Tibial artery (tissue), 4 donors: ENCODE measurements around the gene MAP3K20.

Experiments
- DNase-seq, 2 donors: peaks; one replicate each; pipeline ENCODE4 v3.0.0-alpha.2; 2019
- H3K27ac ChIP-seq, 2 donors: fragments of 200-600 bp; sonication (generic) in 1 of 2; 1 replicate in 1 of 2; 2 replicates in 1 of 2; pipeline ENCODE4 v1.5.1; 2018 to 2019; ENCODE audit warnings: mild to moderate bottlenecking in 1 of 2
- H3K27me3 ChIP-seq, 2 donors: fragments of 200-600 bp; sonication (generic) in 1 of 2; one replicate each; pipeline versions ENCODE4 v1.5.1 to v1.6.0; 2016 to 2019
- H3K36me3 ChIP-seq, 3 donors: fragments of 200-600 bp; sonication (generic) in 2 of 3; one replicate each; pipeline ENCODE4 v1.5.1; 2016 to 2019; ENCODE audit warnings: mild to moderate bottlenecking in 2 of 3
- H3K4me1 ChIP-seq, 4 donors: fragments of 200-600 bp; sonication (generic) in 2 of 4; 1 replicate in 3 of 4; 2 replicates in 1 of 4; pipeline ENCODE4 v1.5.1; 2016 to 2019
- H3K4me3 ChIP-seq, 2 donors: fragments of 200-600 bp; sonication (generic) in 1 of 2; 1 replicate in 1 of 2; 2 replicates in 1 of 2; pipeline ENCODE4 v1.5.1; 2018 to 2019; ENCODE audit warnings: mild to moderate bottlenecking in 2 of 2
- H3K9me3 ChIP-seq, 3 donors: fragments of 200-600 bp; sonication (generic) in 1 of 3; one replicate each; pipeline ENCODE4 v1.5.1; 2016 to 2019
- CTCF ChIP-seq, 2 experiments: fragments of 200-600 bp in 1 of 2; fragments of 450-650 bp in 1 of 2; IDR thresholded peaks; one replicate each; pipeline ENCODE4 v1.5.1; 2017 to 2019; ENCODE audit warnings: antibody characterized with exemption in 2 of 2, mild to moderate bottlenecking in 1 of 2, moderate library complexity in 1 of 2
- intact Hi-C: fragments of 100-400 bp; cut with DNase I; formaldehyde crosslinking; loops from one replicate; pipeline ENCODE4 v1.15.0; 2023; ENCODE audit warnings: low total_unique reads

Gene MAP3K20

GRCh38 chr2:173185437-173185836 is 109.8 kb downstream of the MAP3K20 start:
- no peaks in the 10 kb centered on the region for H3K27me3 ChIP-seq
- no peak for TF ChIP-seq CTCF (IDR thresholded peaks at IDR 0.05)
- intact Hi-C loops: no loop called here
- H3K36me3 ChIP-seq: no peaks in the 10 kb centered on the region
- peak overlapping the region; percentile 80 to 85 for H3K27ac ChIP-seq
- peaks cover 0 to 72% (median 35%) of the 10 kb centered on the region in 4 donors for H3K4me1 ChIP-seq
- H3K4me3 ChIP-seq: no peak overlapping the region
- H3K9me3 ChIP-seq: no peaks in the 10 kb centered on the region
- DNase-seq: no peak

GRCh38 chr2:173187941-173188788 is 112.5 kb downstream of the MAP3K20 start:
- Histone ChIP-seq H3K4me1 (peaks cover 0 to 85% (median 46%) of the 10 kb centered on the region in 4 donors), H3K4me3 (no peak overlapping the region), H3K27ac (peak overlapping the region; percentile 80 to 85), H3K36me3 (no peaks in the 10 kb centered on the region), H3K27me3 (no peaks in the 10 kb centered on the region), H3K9me3 (no peaks in the 10 kb centered on the region)
- DNase-seq: no peak
- intact Hi-C loops: no loop called here
- TF ChIP-seq CTCF (IDR thresholded peaks at IDR 0.05): no peak

- Histone ChIP-seq H3K4me1 (peaks cover 0 to 87% (median 42%) of the 10 kb centered on the region in 4 donors), H3K36me3 (no peaks in the 10 kb centered on the region), H3K9me3 (no peaks in the 10 kb centered on the region), H3K27ac (peak overlapping the region; percentile 80 to 85), H3K27me3 (no peaks in the 10 kb centered on the region), H3K4me3 (no peak overlapping the region)
- intact Hi-C loops: no loop called here
- no peak for DNase-seq
- no peak for TF ChIP-seq CTCF (IDR thresholded peaks at IDR 0.05)
Observed at GRCh38 chr2:173191601-173192000, 116.0 kb downstream of the MAP3K20 start.

- peak overlapping the region; percentile 80 to 85 for H3K27ac ChIP-seq
- DNase-seq: no peak
- peaks cover 0 to 84% (median 40%) of the 10 kb centered on the region in 4 donors for H3K4me1 ChIP-seq
- no peaks in the 10 kb centered on the region for H3K27me3 ChIP-seq
- no peak for TF ChIP-seq CTCF (IDR thresholded peaks at IDR 0.05)
- intact Hi-C loops: no loop called here
- H3K9me3 ChIP-seq: no peaks in the 10 kb centered on the region
- no peaks in the 10 kb centered on the region for H3K36me3 ChIP-seq
- H3K4me3 ChIP-seq: no peak overlapping the region
Observed at GRCh38 chr2:173192071-173192470, 116.4 kb downstream of the MAP3K20 start.

- Histone ChIP-seq H3K27me3 (no peaks in the 10 kb centered on the region), H3K9me3 (no peaks in the 10 kb centered on the region), H3K27ac (no peak overlapping the region), H3K4me1 (peaks cover 0 to 73% (median 35%) of the 10 kb centered on the region in 4 donors), H3K36me3 (peaks cover 7 to 13% (median 12%) of the 10 kb centered on the region in 3 donors), H3K4me3 (no peak overlapping the region)
- DNase-seq: no peak
- TF ChIP-seq CTCF (IDR thresholded peaks at IDR 0.05): no peak
- intact Hi-C loops: no loop called here
Observed at GRCh38 chr2:173193925-173194324, 118.3 kb downstream of the MAP3K20 start.
